Measurements from ENCODE around the gene TNNI2.
A peak's percentile ranks its signal among the peaks of the same experiment; 100 is the strongest.

The TNNI2 gene

GRCh38 chr11:1847006-1847735 is 8.4 kb downstream of the TNNI2 start:
- no peak for DNase-seq (ENCODE audit: low spot score)

- no peak for DNase-seq (ENCODE audit: low spot score)
These were observed 9.3 kb downstream of the TNNI2 start for GRCh38 chr11:1847926-1848639.

GRCh38 chr11:1848640-1849430 is 10.1 kb downstream of the TNNI2 start:
- DNase-seq (ENCODE audit: low spot score) = no peak

- DNase-seq (ENCODE audit: low spot score) = no peak
These were observed 12.8 kb downstream of the TNNI2 start for GRCh38 chr11:1851468-1852180.

GRCh38 chr11:1852271-1852876 is 13.6 kb downstream of the TNNI2 start:
- no peak for DNase-seq (ENCODE audit: low spot score)

GRCh38 chr11:1852877-1853276 is 14.1 kb downstream of the TNNI2 start, which contains the start of gene LSP1:
LSP1 (plus strand) TSS chr11:1853084; CDS start chr11:1853145, 61 bp downstream.
- peak; percentile 46 for DNase-seq (ENCODE audit: low spot score)

GRCh38 chr11:1853376-1854131 is 14.8 kb downstream of the TNNI2 start:
- DNase-seq (ENCODE audit: low spot score) = no peak

- no peak for DNase-seq (ENCODE audit: low spot score)
These were observed 15.6 kb downstream of the TNNI2 start for GRCh38 chr11:1854132-1854948.

GRCh38 chr11:1854949-1855885 is 16.4 kb downstream of the TNNI2 start:
- DNase-seq (ENCODE audit: low spot score) = no peak

- DNase-seq (ENCODE audit: low spot score) = no peak
These were observed 17.1 kb downstream of the TNNI2 start for GRCh38 chr11:1855886-1856265.

- DNase-seq (ENCODE audit: low spot score) = no peak
These were observed 17.7 kb downstream of the TNNI2 start for GRCh38 chr11:1856306-1857005.

- no peak for DNase-seq (ENCODE audit: low spot score)
These were observed 18.3 kb downstream of the TNNI2 start for GRCh38 chr11:1857064-1857463.

- no peak for DNase-seq (ENCODE audit: low spot score)
These were observed 19.4 kb downstream of the TNNI2 start for GRCh38 chr11:1858154-1858553.

GRCh38 chr11:1858576-1858975 is 19.8 kb downstream of the TNNI2 start:
- DNase-seq (ENCODE audit: low spot score) = no peak

GRCh38 chr11:1859004-1859403 is 20.2 kb downstream of the TNNI2 start:
- DNase-seq (ENCODE audit: low spot score) = no peak

- DNase-seq (ENCODE audit: low spot score) = no peak
These were observed 21.3 kb downstream of the TNNI2 start for GRCh38 chr11:1860108-1860507.

- no peak for DNase-seq (ENCODE audit: low spot score)
These were observed 22.9 kb downstream of the TNNI2 start for GRCh38 chr11:1861435-1862411.

Measured in pons (tissue), 1 donor.